GM18873 (cell line): Measurements from ENCODE around the gene RECK.
"Not testable (repeated sequence)": the region's sequence is repeated elsewhere in the genome, so short reads cannot be mapped to it uniquely, and the experiment has no call there.

Experiments used
- ATAC-seq: cut with Tn5 transposase; IDR thresholded peaks from one replicate; pipeline ENCODE4 v1.9.1; 2021; ENCODE audit warnings: mild to moderate bottlenecking, moderate library complexity, moderate number of reproducible peaks; ENCODE audit not compliant: unreplicated experiment, low FRiP score

RECK gene

DNA sequence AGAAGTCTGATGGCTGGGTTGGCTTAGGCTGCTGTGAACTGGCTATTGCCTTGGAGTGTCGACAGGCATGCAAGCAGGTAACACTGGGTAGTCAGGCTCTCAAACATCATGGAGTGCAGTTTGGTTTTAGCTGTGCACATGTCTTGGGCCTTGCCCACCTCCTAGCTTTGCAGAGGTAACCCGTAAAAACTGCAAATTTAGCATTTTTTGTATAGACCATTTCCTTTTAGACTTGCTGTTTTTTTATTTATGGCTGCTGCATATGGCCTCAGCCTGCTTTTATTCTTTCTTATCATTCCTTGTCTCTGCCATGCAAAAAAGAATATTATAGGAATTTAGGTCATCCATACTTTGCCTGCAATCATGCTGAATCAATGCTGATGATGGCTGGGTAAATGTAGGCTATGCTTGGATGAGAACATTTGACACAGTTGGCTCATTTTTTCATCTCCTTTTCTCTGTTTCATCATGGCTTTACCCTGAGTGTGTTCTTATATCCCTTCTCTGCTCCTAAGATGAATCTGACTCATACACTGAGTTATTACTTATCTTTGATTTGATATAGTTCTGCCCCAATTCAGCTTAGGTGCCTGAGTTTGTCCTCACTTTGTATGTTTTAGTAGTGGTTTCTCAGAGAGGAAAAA, 27.2 kb downstream of the RECK start:
- no peak for ATAC-seq

DNA sequence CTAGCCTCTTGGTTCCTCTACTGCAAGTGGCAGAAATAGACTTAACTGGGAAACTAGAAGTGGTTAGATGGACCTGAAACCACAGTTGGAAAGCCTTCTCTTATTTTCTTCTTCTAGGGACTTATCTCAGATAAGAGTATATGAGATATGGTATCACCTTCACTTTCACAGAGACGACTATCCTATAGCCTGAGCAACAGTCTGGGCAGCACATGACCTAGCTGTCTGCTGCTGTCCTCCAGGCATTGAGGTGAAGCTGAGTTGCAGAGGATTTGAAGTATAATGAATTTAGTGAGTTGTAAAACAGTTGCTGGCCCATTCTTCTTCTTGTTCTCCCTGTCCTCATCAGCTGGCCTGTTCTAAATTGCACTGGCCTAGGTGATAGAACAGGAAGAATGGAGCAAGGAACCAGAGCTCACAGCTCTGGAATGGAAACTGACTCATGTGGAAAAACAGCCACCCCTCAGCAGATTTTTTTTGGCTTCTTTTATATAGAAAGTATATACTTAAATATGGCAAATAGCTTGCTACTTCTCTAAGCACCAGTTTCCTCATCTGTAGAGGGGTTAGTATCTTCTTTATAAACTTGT, 27.8 kb downstream of the RECK start:
- ATAC-seq = no peak

DNA sequence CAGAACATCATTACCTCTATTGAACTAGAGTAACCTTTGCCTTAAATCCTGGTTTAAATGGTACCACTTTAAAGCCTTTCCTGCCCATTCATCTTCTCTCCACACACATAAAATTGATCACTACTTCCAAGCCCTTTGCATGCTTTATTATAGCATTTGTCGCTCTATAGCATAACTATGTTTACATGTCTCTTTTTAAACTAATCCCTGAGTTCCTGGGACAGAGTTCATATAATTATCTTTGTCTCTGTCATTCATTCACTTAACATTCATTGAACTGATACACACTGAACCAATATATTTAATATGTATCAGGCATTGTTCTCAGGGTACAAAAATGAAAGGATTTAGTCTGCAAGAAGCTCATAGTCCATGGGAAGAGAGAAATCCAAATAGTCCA, 37.3 kb downstream of the RECK start:
- ATAC-seq = no peak

DNA sequence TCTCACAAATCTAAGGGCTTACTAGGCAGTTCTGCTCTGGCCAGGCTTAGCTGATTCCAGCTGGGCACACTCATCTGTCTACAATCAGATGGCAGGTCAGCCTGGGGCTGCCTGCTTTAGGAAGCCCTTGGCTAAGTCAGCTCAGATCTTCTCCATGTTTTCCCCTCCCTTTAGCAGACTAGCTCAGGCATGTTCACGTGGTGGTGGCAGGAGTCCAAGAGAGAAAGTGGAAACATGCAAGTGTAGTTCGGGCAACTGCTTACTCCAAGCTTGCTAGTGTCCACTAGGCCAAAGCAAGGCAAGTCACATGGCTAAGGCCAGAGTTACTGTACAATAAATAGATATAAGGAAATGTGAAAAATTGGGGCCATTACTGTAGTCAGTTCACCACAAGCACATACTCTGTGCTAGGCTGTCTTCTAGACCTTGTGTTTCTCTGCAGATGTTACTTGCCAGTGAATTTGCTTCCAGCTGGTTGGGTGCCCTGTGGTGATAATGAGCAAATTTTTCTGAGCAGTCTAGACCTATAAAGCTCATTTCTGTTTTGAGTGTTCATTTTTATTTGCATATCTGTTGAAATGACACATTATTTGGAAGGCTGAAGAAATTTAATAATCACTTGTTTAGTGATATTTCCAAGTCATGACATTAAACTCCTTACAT, 38.3 kb downstream of the RECK start:
- ATAC-seq = no peak

DNA sequence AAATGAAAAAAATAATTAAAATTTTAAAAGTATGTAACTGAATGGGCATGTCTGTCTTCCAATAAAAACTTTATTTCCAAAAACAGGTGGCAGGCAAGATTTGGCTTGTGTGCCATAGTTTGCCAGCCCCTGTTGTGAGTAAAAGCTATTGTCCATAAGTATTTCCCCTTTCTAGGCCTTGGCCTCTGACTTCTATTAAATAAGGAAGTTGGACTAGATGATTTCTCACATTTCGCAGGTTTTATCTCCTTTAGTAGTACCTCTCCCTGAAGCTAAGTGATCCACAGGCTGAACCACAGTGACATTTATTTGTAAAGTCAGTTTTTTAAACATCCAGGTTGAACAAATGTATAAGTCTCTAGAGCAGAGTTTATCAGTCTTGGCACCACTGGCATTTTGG, 41.3 kb downstream of the RECK start:
- no peak for ATAC-seq

DNA sequence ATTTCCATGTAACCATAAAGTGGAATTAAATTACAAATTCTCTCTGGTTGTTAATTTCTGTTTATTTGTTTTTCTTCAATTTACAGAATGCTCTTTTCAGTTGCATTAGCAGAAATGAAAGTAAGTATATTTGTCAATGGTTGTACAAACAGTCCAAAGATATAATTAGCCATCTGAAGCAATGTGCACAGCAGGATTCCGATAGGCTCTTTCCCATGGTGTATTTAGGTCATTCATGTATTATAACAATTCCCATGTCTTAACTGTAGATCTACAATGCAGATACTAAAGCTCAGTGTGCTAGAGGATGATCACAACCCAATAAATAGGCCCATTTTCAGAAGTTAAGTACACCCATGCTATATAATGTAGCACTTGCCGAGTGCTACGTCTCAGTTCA, 43.8 kb downstream of the RECK start:
- ATAC-seq = no peak

DNA sequence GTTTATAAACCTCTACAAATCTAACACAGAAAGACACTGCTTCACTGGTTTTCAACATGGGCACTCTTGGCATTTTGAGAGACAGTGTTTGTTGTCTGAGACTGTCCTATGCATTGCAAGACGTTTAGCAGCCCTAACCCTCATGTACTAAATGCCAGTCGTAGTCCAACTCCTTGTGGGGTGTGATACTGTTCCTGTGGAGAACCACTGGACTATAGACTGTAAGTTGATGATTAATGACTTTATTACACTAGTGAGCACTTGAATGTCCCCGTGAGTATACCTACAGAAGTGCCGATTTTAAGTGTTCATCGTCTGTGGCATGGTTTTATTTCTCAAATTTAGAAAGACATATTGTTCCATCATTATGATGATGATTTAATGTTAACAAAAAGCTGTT, 46.2 kb downstream of the RECK start:
- no peak for ATAC-seq

DNA sequence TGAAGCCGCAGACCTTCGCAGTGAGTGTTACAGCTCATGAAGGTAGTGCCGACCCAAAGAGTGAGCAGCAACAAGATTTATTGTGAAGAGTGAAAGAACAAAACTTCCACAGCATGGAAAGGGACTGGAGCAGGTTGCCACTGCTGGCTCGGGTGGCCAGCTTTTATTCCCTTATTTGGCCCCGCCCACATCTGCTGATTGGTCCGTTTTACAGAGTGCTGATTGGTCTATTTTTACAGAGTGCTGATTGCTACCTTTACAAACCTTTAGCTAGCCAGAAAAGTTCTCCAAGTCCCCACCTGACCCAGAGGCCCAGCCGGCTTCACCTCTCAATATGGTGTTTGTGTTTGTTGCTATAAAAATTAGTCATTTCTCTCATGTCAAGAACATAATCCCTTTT, 49.7 kb downstream of the RECK start:
- ATAC-seq = no peak

DNA sequence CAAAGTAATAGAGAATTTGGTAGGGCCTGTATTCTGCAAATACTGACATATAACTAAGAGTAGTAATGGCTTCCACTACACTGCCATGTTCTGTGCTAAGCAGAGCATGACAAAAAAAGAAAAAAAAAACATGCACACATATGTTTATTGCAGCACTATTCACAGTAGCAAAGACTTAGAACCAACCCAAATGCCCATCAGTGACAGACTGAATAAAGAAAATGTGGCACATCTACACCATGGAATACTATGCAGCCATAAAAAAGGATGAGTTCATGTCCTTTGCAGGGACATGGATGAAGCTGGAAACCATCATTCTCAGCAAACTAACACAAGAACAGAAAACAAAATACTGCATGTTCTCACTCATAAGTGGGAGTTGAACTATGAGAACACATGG, 50.3 kb downstream of the RECK start:
- not testable (repeated sequence) for ATAC-seq

DNA sequence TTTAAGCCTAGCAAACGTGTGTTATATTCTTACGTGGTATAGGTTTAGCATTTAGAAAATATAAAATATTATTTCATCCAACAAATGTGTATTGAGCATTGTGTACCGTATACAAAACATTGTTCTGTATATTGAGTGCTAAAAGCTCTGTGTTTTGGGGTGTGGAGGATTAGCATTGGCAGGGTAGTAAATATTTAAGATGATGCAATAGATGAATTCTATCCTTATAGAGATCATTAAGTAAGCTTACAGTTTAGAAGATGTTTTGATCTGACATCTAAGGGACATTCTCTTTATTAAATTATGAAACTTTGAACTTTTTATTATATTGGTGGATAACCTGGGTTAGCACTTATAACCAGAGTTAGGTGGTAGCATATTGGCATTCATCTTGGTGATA, 51.3 kb downstream of the RECK start:
- no peak for ATAC-seq

DNA sequence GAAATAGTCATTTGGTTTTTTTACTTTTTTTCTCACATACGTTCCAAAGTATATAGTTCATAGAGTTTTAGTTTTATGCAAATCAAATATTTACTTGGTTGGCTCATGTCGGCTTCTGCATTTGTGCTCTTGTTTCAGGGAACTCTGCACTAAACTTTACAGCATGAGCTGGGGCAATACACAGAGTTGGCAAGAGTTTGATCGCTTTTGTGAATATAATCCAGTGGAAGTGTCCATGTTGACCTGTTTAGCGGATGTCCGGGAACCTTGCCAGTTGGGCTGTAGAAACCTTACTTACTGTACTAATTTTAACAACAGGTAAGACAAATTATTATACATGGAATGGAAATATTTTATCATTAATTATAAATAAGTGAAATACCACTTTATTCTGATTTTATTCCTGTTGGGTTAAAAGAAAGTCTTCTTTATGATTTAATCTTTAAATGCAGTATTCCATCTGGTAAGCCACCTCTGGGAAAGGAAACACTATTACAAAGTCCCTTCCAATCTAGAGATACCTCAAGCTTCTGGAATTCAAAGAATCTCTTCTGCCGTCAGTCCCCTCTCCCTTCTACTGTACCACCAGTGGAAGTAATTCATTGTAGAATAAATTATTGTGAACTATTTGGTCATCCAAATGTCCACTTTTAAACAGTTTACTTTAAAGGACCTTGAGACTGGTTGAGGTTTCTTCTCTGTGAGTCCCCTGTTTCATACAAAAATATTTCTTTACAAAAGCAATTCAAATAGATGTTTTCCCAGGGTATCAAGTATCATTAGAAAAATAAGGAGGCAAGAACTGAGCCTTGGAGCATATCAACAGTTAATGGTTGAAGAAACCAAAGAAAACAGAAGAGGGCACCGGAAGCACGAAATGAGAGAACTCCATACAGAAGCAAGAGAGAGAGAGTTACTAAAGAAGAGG, 54.6 kb downstream of the RECK start:
- ATAC-seq = no peak

DNA sequence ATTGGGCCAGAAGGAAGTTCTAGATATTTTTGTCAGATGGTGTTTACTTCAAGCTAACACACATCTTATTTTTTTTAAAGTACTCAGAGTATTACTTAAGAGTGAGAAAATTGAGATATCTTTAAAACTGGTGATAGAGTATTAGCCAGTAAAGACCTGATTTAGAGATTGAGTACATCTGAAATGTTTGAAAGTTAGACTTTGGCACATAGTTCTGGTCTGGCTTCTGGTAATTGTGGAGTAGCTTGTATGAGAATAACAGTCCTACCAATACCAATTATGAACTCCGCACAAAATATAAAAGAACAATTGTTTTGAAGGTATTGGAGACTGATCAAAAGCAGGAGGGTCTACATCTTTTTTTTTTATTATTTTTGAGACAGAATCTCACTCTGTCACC, 55.3 kb downstream of the RECK start:
- ATAC-seq = no peak

DNA sequence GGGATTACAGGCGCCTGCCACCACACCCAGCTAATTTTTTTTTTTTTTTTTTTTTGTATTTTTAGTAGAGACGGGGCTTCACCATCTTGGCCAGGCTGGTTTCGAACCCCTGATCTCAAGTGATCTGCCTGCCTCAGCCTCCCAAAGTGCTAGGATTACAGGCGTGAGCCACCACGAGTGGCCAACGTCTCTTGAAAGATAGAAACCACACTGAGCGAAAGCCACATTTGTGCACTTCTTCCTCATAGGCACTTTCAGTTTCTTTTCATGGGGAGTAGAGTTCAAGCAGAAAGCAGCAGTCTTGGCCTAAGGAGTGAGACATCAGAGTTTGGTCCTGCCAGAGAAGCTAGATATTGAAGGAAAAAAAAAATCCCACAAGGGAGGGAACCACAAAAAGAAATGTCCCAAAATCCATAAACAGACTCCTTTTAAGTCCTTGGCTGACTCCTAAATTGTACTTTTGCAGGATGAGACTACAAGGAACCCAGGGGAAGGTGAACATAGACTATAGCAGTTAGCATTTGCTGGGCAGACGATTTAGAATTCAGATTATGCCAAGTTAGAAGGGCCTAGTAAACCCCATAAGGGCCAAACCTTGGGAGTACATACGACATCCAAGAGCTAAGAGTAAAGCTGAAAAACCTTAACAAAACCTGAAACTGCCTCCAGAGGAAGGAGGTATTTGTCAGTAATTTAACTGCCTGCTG, 55.9 kb downstream of the RECK start:
- ATAC-seq = no peak

DNA sequence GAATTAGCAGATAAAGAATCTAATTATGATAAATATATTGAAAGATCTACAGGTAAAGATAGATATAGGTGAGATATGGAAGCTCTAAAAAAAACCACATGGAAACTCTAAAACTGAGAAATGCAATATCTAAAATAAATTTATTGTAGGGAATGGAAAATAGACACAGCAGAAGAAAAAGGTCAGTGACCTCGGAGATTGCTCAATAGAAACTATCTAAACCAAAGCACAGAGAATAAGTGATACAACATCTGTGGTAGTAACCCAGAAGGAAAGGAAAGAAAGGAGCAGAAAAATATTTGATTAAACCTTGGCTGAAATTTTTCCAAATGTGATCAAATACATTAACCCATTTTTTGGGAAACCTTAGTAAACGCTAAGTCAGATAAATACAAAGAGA, 56.7 kb downstream of the RECK start:
- no peak for ATAC-seq

DNA sequence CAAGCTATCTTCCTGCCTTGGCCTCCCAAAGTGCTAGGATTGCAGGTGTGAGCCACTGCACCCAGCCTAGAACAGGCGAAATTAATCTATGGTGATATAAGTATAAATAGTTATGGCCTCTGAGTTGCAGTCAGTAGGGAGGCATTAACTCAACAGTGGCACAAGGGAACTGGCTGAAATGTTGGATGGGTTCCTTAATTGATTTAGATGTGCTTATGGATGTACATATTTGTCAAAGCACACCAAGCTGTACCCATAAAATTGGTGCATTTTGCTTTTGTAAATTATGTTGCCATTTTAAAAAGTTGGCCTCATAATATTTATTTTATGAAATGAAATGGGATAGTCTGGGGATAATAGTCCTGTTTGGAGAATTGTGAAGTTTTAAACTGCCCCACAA, 63.0 kb downstream of the RECK start:
- no peak for ATAC-seq

DNA sequence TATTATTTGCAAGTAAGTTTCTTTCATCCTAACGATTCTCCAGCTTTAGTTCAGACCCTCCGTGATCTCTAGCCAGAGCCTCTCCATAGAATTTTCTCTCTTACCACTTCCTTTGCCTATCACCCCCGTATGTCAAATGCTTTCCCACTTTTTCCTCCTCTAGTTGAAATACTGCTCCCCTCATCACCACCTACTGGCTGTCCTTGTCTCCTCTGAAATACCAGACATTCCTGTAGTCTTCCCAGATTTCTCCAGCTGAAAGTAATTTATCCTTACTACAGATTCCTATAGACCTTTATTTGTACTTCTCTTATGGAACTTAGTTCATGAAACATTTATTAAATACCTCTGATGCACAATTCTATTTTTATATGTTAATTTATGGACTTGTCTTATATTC, 63.8 kb downstream of the RECK start:
- no peak for ATAC-seq

DNA sequence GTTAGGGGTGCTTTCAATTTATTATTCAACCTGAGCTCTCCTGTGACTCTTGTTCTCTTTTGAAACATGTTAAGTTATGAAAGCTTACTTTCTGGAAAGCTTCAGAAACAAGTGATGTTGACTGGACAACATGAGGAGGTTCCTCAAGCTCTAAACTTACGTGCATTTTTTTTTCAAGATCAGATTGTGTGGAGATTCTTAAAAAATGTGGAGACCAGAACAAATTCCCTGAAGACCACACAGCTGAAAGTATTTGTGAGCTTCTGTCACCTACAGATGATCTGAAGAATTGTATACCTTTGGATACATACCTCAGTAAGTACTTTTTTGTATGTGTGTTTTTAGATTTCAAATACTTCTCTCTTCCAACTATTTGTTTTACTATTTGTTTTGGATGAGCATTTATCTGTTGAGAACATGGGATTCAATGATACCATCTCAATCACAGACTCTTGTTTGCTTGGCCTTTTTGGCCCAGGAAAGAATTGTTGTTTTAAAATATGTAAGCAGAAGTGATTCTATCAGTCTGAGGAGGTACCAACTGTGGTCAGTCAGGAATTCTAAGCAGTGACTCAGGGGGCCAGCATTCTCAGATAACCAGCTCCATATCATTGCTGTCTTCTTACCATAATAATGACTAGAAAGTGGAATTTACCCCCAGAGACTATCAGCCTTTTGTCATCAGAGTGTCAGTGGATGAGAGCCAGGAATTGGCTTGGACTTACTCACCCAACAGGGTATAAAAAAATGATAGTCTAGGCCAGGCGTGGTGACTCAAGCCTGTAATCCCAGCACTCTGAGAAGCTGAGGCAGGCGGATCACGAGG, 65.4 kb downstream of the RECK start:
- no peak for ATAC-seq

DNA sequence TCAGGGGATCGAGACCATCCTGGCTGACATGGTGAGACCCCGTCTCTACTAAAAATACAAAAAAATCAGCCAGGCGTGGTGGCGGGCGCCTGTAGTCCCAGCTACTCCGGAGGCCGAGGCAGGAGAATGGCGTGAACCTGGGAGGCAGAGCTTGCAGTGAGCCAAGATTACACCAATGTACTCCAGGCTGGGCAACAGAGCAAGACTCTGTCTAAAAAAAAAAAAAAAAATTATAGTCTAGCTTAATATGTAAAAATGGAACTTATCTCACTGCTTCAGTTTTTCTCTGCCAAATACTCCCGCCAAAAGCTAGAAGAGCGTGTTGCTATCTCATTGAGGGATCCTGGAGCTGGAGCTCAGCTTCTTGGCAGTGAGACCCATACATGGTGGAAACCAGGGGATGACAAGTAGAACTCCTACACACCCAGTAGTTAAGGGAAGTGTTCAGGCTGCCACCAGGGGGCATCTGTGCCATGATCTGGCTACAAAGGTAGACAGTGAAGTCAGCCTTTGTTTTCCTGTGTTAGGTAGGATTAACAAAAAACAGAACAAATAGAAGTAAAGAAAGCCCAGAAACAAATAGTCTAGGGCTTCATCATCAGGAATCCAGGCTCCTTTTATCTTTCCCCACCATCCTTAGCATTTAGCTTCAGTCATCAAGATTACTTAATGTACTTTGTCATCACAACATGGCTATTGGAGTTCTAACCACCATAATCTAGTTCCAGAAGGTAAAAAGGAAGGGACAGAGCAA, 66.2 kb downstream of the RECK start:
- ATAC-seq = peak; percentile 59

DNA sequence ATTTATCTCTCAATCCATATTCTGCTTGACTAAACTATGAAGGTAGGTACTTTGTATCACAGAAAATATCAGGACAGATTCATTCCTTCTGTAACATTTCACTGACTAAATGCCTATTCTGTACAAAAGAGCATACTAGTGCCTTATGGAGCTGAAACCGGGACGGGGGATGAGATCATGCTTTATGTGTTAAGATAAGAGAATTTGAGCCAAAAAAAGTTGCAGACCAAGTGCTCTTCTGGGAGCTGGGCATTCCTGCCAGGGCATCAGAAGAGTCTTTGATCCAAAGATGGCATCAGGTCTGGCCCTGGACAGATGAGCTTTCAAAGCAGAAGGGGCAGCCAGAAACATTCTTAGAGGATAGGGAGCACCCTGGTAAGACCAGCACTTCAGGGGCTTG, 72.4 kb downstream of the RECK start:
- no peak for ATAC-seq
